ENCODE data around the gene TGM5. TPM values are rescaled to one million over a fixed set of nuclear protein-coding genes. Genes with fewer than 3 reads are reported as not detected.

TGM5 gene
- total and polyA plus RNA-seq, 2 experiments from 2014 or later, result not detected

GRCh38 chr15:43253431-43254403 is 13.0 kb downstream of the TGM5 start:
- Histone ChIP-seq H3K4me1 (ENCODE audit: insufficient read depth) (no peaks in the 10 kb centered on the region), H3K9me3 (ENCODE audit: low read depth) (no peaks in the 10 kb centered on the region), H2AFZ (no peak overlapping the region), H3K4me2 (no peak overlapping the region), H3K27ac (no peak overlapping the region), H3K27me3 (no peaks in the 10 kb centered on the region), H3K36me3 (replicated peaks; ENCODE audit: insufficient read depth, low read depth) (no peaks in the 10 kb centered on the region), H3K79me2 (no peaks in the 10 kb centered on the region), H4K20me1 (ENCODE audit: insufficient read depth, poor library complexity, severe bottlenecking) (no peaks in the 10 kb centered on the region), H3K9me2 (replicated peaks; ENCODE audit: insufficient read depth) (no peaks in the 10 kb centered on the region), H3K4me3 (no peak overlapping the region)
- TF ChIP-seq EZH2phosphoT487 (IDR thresholded peaks at IDR 0.05; ENCODE audit: low read depth, severe bottlenecking, unreplicated experiment) (no peak), EZH2 (IDR thresholded peaks at IDR 0.05; ENCODE audit: borderline replicate concordance) (no peak), CTCF (IDR thresholded peaks at IDR 0.05; ENCODE audit: poor library complexity) (no peak)
- WGBS (ENCODE audit: low lambda C conversion rate, missing lambda C conversion rate), result 75% methylated on average over 15 of the region's 15 CpGs
- no peak for DNase-seq (ENCODE audit: low spot score)

GRCh38 chr15:43251871-43252250 is 14.9 kb downstream of the TGM5 start:
- TF ChIP-seq CTCF (IDR thresholded peaks at IDR 0.05; ENCODE audit: poor library complexity) (no peak), EZH2 (IDR thresholded peaks at IDR 0.05; ENCODE audit: borderline replicate concordance) (no peak), EZH2phosphoT487 (IDR thresholded peaks at IDR 0.05; ENCODE audit: low read depth, severe bottlenecking, unreplicated experiment) (no peak)
- no peaks in the 10 kb centered on the region for H4K20me1 ChIP-seq (ENCODE audit: insufficient read depth, poor library complexity, severe bottlenecking)
- 86% methylated on average over 4 of the region's 4 CpGs for WGBS (ENCODE audit: low lambda C conversion rate, missing lambda C conversion rate)

DNA sequence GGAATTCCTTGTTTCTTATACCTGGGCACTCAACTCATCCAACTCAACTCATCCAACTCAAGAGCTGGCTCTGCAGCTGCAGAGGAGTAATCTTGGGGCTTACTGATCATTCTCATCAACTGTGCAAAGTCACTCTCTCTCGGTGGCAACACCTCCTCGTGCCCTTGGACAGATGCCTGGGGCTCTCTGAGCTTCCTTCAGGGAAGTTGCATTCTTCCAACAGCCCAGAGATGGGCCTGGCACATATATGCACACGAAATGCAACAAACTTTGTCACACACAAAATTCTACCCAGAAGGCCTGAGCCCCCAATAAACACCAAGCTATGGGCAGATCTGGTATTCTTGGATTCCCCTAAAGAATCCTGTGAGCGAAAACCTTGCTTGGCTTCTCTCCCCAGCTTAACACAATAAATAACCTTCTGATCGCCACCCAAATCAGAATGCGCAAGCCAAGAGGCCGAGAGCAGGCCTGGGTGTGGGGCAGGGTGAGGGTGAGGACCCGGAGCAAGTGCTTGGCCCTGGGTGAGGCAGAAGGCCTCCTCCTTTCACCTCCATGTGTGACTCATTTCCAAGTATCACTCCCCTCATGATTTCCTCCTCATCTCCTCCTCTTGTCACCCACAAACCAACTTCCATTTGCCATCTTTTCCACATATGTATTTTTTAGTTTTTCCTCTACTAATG is 15.4 kb downstream of the TGM5 start:
- Histone ChIP-seq H3K79me2 (no peaks in the 10 kb centered on the region), H3K27ac (no peak overlapping the region), H4K20me1 (ENCODE audit: insufficient read depth, poor library complexity, severe bottlenecking) (no peaks in the 10 kb centered on the region), H3K9me2 (replicated peaks; ENCODE audit: insufficient read depth) (no peaks in the 10 kb centered on the region), H3K27me3 (no peaks in the 10 kb centered on the region), H3K4me2 (no peak overlapping the region), H3K4me1 (ENCODE audit: insufficient read depth) (no peaks in the 10 kb centered on the region), H2AFZ (no peak overlapping the region), H3K36me3 (replicated peaks; ENCODE audit: insufficient read depth, low read depth) (no peaks in the 10 kb centered on the region), H3K9me3 (ENCODE audit: low read depth) (no peaks in the 10 kb centered on the region), H3K4me3 (no peak overlapping the region)
- 87% methylated on average over 8 of the region's 8 CpGs for WGBS (ENCODE audit: low lambda C conversion rate, missing lambda C conversion rate)
- TF ChIP-seq EZH2phosphoT487 (IDR thresholded peaks at IDR 0.05; ENCODE audit: low read depth, severe bottlenecking, unreplicated experiment), result no peak
- TF ChIP-seq EZH2 (IDR thresholded peaks at IDR 0.05; ENCODE audit: borderline replicate concordance), result no peak
- TF ChIP-seq CTCF (IDR thresholded peaks at IDR 0.05; ENCODE audit: poor library complexity), result no peak
- DNase-seq (ENCODE audit: low spot score), result no peak

More at GRCh38 chr15:43251871-43252250, 14.9 kb downstream of the TGM5 start:
- Histone ChIP-seq H2AFZ (no peak overlapping the region), H3K9me3 (ENCODE audit: low read depth) (no peaks in the 10 kb centered on the region), H3K79me2 (no peaks in the 10 kb centered on the region), H3K9me2 (replicated peaks; ENCODE audit: insufficient read depth) (no peaks in the 10 kb centered on the region), H3K27ac (no peak overlapping the region), H3K4me3 (no peak overlapping the region), H3K27me3 (no peaks in the 10 kb centered on the region), H3K4me2 (no peak overlapping the region), H3K4me1 (ENCODE audit: insufficient read depth) (no peaks in the 10 kb centered on the region), H3K36me3 (replicated peaks; ENCODE audit: insufficient read depth, low read depth) (no peaks in the 10 kb centered on the region)
- no peak for DNase-seq (ENCODE audit: low spot score)

Data from hepatocyte (in vitro differentiated cells).